ENCODE measurements around the gene KCNJ16. TPM values are rescaled to one million over a fixed set of nuclear protein-coding genes. Genes with fewer than 3 reads are reported as not detected.

Gene KCNJ16
- polyA plus RNA-seq, 1 experiment: not detected

DNA sequence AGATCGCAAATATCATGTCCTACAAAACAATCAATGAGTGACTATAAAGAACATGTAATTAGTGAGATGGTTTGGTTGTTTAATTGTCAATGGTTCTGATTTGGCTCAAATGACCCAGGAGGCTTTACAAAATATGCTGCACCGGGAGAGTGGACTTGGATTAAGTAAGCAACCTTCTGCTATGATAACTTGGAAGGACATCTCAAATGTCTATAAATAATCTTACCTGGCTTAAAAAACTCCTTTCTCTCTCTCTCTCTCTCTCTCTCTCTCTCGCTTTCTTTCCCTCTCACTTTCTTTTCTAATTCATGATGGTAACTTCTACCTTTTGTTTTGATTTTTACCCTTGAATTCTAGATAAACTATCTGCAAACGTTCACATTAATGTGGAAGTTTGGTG, 108.5 kb downstream of the KCNJ16 start:
- ChIA-PET POLR2A (no interaction called here), CTCF (no interaction called here)
- TF ChIP-seq, protein P1, sequence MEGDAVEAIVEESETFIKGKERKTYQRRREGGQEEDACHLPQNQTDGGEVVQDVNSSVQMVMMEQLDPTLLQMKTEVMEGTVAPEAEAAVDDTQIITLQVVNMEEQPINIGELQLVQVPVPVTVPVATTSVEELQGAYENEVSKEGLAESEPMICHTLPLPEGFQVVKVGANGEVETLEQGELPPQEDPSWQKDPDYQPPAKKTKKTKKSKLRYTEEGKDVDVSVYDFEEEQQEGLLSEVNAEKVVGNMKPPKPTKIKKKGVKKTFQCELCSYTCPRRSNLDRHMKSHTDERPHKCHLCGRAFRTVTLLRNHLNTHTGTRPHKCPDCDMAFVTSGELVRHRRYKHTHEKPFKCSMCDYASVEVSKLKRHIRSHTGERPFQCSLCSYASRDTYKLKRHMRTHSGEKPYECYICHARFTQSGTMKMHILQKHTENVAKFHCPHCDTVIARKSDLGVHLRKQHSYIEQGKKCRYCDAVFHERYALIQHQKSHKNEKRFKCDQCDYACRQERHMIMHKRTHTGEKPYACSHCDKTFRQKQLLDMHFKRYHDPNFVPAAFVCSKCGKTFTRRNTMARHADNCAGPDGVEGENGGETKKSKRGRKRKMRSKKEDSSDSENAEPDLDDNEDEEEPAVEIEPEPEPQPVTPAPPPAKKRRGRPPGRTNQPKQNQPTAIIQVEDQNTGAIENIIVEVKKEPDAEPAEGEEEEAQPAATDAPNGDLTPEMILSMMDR (IDR thresholded peaks at IDR 0.05; ENCODE audit: low read depth, low read length): no peak
- no peak overlapping the region for H3K27ac ChIP-seq (ENCODE audit: low read depth, low read length)
- no peaks in the 10 kb centered on the region for H3K9me3 ChIP-seq (ENCODE audit: control insufficient read depth, insufficient read depth, low read length)
- H3K27me3 ChIP-seq (ENCODE audit: control insufficient read depth, insufficient read depth, low read length): no peaks in the 10 kb centered on the region
- H3K4me3 ChIP-seq (ENCODE audit: low read depth, low read length): no peak overlapping the region
- no peak for DNase-seq (ENCODE audit: low read depth, low spot score)

GRCh38 chr17:70184207-70184606, 109.2 kb downstream of the KCNJ16 start:
- H3K9me3 ChIP-seq (ENCODE audit: control insufficient read depth, insufficient read depth, low read length): no peaks in the 10 kb centered on the region
- no peak overlapping the region for H3K4me3 ChIP-seq (ENCODE audit: low read depth, low read length)
- H3K27me3 ChIP-seq (ENCODE audit: control insufficient read depth, insufficient read depth, low read length): no peaks in the 10 kb centered on the region
- no peak overlapping the region for H3K27ac ChIP-seq (ENCODE audit: low read depth, low read length)
- ChIA-PET POLR2A (no interaction called here), CTCF (no interaction called here)
- no peak for DNase-seq (ENCODE audit: low read depth, low spot score)
- TF ChIP-seq, protein P1 (IDR thresholded peaks at IDR 0.05; ENCODE audit: low read depth, low read length): no peak

- POLR2A ChIA-PET: no interaction called here
- DNase-seq (ENCODE audit: low read depth, low spot score): no peak
Measured at GRCh38 chr17:70184770-70185169, 109.7 kb downstream of the KCNJ16 start.

More at GRCh38 chr17:70184770-70185169, 109.7 kb downstream of the KCNJ16 start:
- no peak overlapping the region for H3K4me3 ChIP-seq (ENCODE audit: low read depth, low read length)
- H3K27me3 ChIP-seq (ENCODE audit: control insufficient read depth, insufficient read depth, low read length): no peaks in the 10 kb centered on the region
- CTCF ChIA-PET: no interaction called here
- H3K27ac ChIP-seq (ENCODE audit: low read depth, low read length): no peak overlapping the region
- TF ChIP-seq, protein P1 (IDR thresholded peaks at IDR 0.05; ENCODE audit: low read depth, low read length): no peak
- H3K9me3 ChIP-seq (ENCODE audit: control insufficient read depth, insufficient read depth, low read length): no peaks in the 10 kb centered on the region

Other genes starting within 250 kb of the KCNJ16 start
- 1.7 and 2.4 TPM in 2 replicates for gene KCNJ2, start 94.3 kb downstream of the KCNJ16 start, polyA plus RNA-seq (2011; rRNA removed)